H9 (cell line): ENCODE measurements around the gene RCAN2. TPM values are rescaled to one million over a fixed set of nuclear protein-coding genes. Genes with fewer than 3 reads are reported as not detected.

ENCODE experiments used
- DNase-seq: peaks from one replicate; pipeline ENCODE4 v3.0.0-alpha.2; 2017
- H2AFZ ChIP-seq: one replicate; pipeline ENCODE4 v1.6.1; 2013; ENCODE audit warnings: mild to moderate bottlenecking, low read length, control low read depth, moderate library complexity
- H2AK5ac ChIP-seq: 2 replicates; pipeline ENCODE4 v1.6.1; 2013; ENCODE audit warnings: low read length, control low read depth, mixed read lengths; ENCODE audit not compliant: insufficient read length
- H2BK120ac ChIP-seq: one replicate; pipeline ENCODE4 v1.6.1; 2013; ENCODE audit warnings: low read depth, mild to moderate bottlenecking, low read length, control low read depth, inconsistent platforms; ENCODE audit not compliant: poor library complexity, severe bottlenecking
- H2BK12ac ChIP-seq: 2 replicates; pipeline ENCODE4 v1.6.1; 2013; ENCODE audit warnings: low read length, control low read depth, mixed read lengths, low read depth; ENCODE audit not compliant: insufficient read length
- H2BK15ac ChIP-seq: 2 replicates; pipeline ENCODE4 v1.6.1; 2013; ENCODE audit warnings: low read depth, low read length, control low read depth
- H2BK20ac ChIP-seq: one replicate; pipeline ENCODE4 v1.6.1; 2013; ENCODE audit warnings: low read depth, mild to moderate bottlenecking, low read length, control low read depth, inconsistent platforms; ENCODE audit not compliant: poor library complexity, severe bottlenecking
- H2BK5ac ChIP-seq: 2 replicates; pipeline ENCODE4 v1.6.1; 2013; ENCODE audit warnings: low read length, control low read depth, mixed read lengths; ENCODE audit not compliant: insufficient read length
- H3K14ac ChIP-seq: 2 replicates; pipeline ENCODE4 v1.6.1; 2013; ENCODE audit warnings: low read length, control low read depth; ENCODE audit not compliant: insufficient read depth
- H3K18ac ChIP-seq: 2 replicates; pipeline ENCODE4 v1.6.1; 2013; ENCODE audit warnings: low read depth, mild to moderate bottlenecking, mixed read lengths, low read length, control low read depth; ENCODE audit not compliant: insufficient read length
- H3K23ac ChIP-seq: 2 replicates; pipeline ENCODE4 v1.6.1; 2013; ENCODE audit warnings: low read length, control low read depth, mixed read lengths, low read depth; ENCODE audit not compliant: insufficient read length
- H3K23me2 ChIP-seq: 2 replicates; pipeline ENCODE4 v1.6.1; 2013; ENCODE audit warnings: low read depth, mild to moderate bottlenecking, mixed read lengths, low read length, control low read depth; ENCODE audit not compliant: insufficient read length, poor library complexity, severe bottlenecking
- H3K27ac ChIP-seq: 2 replicates; pipeline ENCODE4 v1.5.1; 2013; ENCODE audit warnings: low read length, control low read depth, mixed read lengths, low read depth; ENCODE audit not compliant: insufficient read length
- H3K27me3 ChIP-seq: 2 replicates; pipeline ENCODE4 v1.6.1; 2013; ENCODE audit warnings: low read length, control low read depth, inconsistent platforms; ENCODE audit not compliant: insufficient read depth
- H3K4ac ChIP-seq: 2 replicates; pipeline ENCODE4 v1.6.1; 2013; ENCODE audit warnings: low read depth, mild to moderate bottlenecking, control low read depth, inconsistent platforms, low read length, moderate library complexity
- H3K4me1 ChIP-seq: 2 replicates; pipeline ENCODE4 v1.6.1; 2013; ENCODE audit warnings: low read length, control low read depth, inconsistent platforms; ENCODE audit not compliant: insufficient read depth
- H3K4me2 ChIP-seq: 2 replicates; pipeline ENCODE4 v1.6.1; 2013; ENCODE audit warnings: low read length, control low read depth, mixed read lengths; ENCODE audit not compliant: insufficient read length, insufficient read depth
- H3K56ac ChIP-seq: 2 replicates; pipeline ENCODE4 v1.6.1; 2013; ENCODE audit warnings: low read depth, mild to moderate bottlenecking, mixed read lengths, low read length, control low read depth; ENCODE audit not compliant: insufficient read length
- H3K79me1 ChIP-seq: 2 replicates; pipeline ENCODE4 v1.6.1; 2013; ENCODE audit warnings: low read depth, mild to moderate bottlenecking, moderate library complexity, low read length, control low read depth, inconsistent platforms; ENCODE audit not compliant: insufficient read depth, poor library complexity, severe bottlenecking
- H3K79me2 ChIP-seq: 2 replicates; pipeline ENCODE4 v1.6.1; 2013; ENCODE audit warnings: low read length, control low read depth, inconsistent platforms; ENCODE audit not compliant: insufficient read depth
- H3K9ac ChIP-seq: 2 replicates; pipeline ENCODE4 v1.6.1; 2013; ENCODE audit warnings: low read length, control low read depth, mixed read lengths; ENCODE audit not compliant: insufficient read length; ENCODE audit errors: extremely low read depth
- H3K9me3 ChIP-seq: one replicate; pipeline ENCODE4 v1.6.1; 2013; ENCODE audit warnings: low read depth, low read length, inconsistent platforms; ENCODE audit not compliant: control insufficient read depth
- H3T11ph ChIP-seq: one replicate; pipeline ENCODE4 v1.6.1; 2013; ENCODE audit warnings: mild to moderate bottlenecking, low read length, control low read depth, inconsistent platforms
- H4K20me1 ChIP-seq: one replicate; pipeline ENCODE4 v1.6.1; 2013; ENCODE audit not compliant: control insufficient read depth, insufficient read length, insufficient read depth
- H4K5ac ChIP-seq: 2 replicates; pipeline ENCODE4 v1.6.1; 2013; ENCODE audit warnings: low read depth, mild to moderate bottlenecking, mixed read lengths, low read length, control low read depth; ENCODE audit not compliant: insufficient read length
- H4K8ac ChIP-seq: replicated peaks from 2 replicates; pipeline ENCODE4 v1.6.1; 2013; ENCODE audit warnings: low read length, control low read depth, mixed read lengths, low read depth; ENCODE audit not compliant: insufficient read length
- H4K91ac ChIP-seq: 2 replicates; pipeline ENCODE4 v1.6.1; 2013; ENCODE audit warnings: low read depth, mild to moderate bottlenecking, moderate library complexity, mixed read lengths, low read length, control low read depth; ENCODE audit not compliant: insufficient read length
- H3K27ac Mint-ChIP-seq, 3 experiments: 2 replicates in 2 of 3; 3 replicates in 1 of 3; pipeline ENCODE4 v1.8.0; 2020 to 2021; ENCODE audit warnings: mixed read lengths in 3 of 3, mild to moderate bottlenecking in 1 of 3, moderate library complexity in 1 of 3
- H3K27me3 Mint-ChIP-seq: 2 replicates; pipeline ENCODE4 v1.8.0; 2021; ENCODE audit warnings: low read depth, mild to moderate bottlenecking, moderate library complexity, mixed read lengths
- H3K36me3 Mint-ChIP-seq, 3 experiments: 2 replicates in 2 of 3; 3 replicates in 1 of 3; pipeline ENCODE4 v1.8.0; 2020 to 2021; ENCODE audit warnings: low read depth in 3 of 3, mixed read lengths in 3 of 3; ENCODE audit not compliant: insufficient read depth in 1 of 3
- H3K4me1 Mint-ChIP-seq, 2 experiments: 2 replicates each; pipeline ENCODE4 v1.8.0; 2020; ENCODE audit warnings: mixed read lengths in 2 of 2
- H3K4me3 Mint-ChIP-seq, 2 experiments: 2 replicates in 1 of 2; 3 replicates in 1 of 2; pipeline ENCODE4 v1.8.0; 2020 to 2021; ENCODE audit warnings: mild to moderate bottlenecking in 2 of 2, mixed read lengths in 2 of 2, moderate library complexity in 1 of 2
- H3K9me3 Mint-ChIP-seq, 2 experiments: 2 replicates in 1 of 2; 3 replicates in 1 of 2; pipeline ENCODE4 v1.8.0; 2020; ENCODE audit warnings: mild to moderate bottlenecking in 2 of 2, mixed read lengths in 2 of 2, moderate library complexity in 1 of 2
- CTCF ChIP-seq: fragments of 200-600 bp; sonication (generic); conservative IDR thresholded peaks from 3 replicates; pipeline ENCODE4 v1.8.0; 2021; ENCODE audit warnings: antibody characterized with exemption, mild to moderate bottlenecking
- WGBS: extraction: QIAGEN DNeasy Blood & Tissue Kit; methylation state at CpG from one replicate; pipeline ENCODE4 v1.1.7; 2013; ENCODE audit warnings: missing lambda C conversion rate, low lambda C conversion rate, mixed read lengths; ENCODE audit not compliant: insufficient read length; ENCODE audit errors: extremely low coverage; 5-methylcytosine and 5-hydroxymethylcytosine counted together
- total RNA-seq: library from RNA; stranded (reverse); gene quantifications from 2 replicates; pipeline ENCODE4 v1.2.1, GENCODE V29; 2021

The RCAN2 gene
- total RNA-seq, 1 experiment from 2014 or later, result 3.0 TPM

- Histone ChIP-seq H3K4me2 (no peak overlapping the region), H3K23me2 (no peaks in the 10 kb centered on the region), H4K91ac (no peak overlapping the region), H3K4me1 (no peaks in the 10 kb centered on the region; the same call in 1 of the 2 replicates), H3K27me3 (no peaks in the 10 kb centered on the region), H2BK15ac (no peak overlapping the region), H2BK12ac (no peak overlapping the region), H3K79me1 (no peaks in the 10 kb centered on the region), H3K4ac (no peak overlapping the region), H3K56ac (no peak overlapping the region), H3T11ph (no peak overlapping the region), H2BK5ac (no peak overlapping the region), H3K23ac (no peak overlapping the region), H2BK120ac (no peak overlapping the region), H3K14ac (no peak overlapping the region), H4K8ac (no peak overlapping the region), H4K5ac (no peak overlapping the region), H2AFZ (no peak overlapping the region), H3K9me3 (no peaks in the 10 kb centered on the region), H2AK5ac (no peak overlapping the region), H3K9ac (no peak overlapping the region), H3K79me2 (no peaks in the 10 kb centered on the region), H4K20me1 (no peaks in the 10 kb centered on the region), H2BK20ac (no peak overlapping the region), H3K18ac (no peak overlapping the region), H3K27ac (no peak overlapping the region)
- no peak overlapping the region for H3K27ac Mint-ChIP-seq
- no peak for TF ChIP-seq CTCF
- no CpG with 5 or more reads among the region's 21 CpGs for WGBS
- H3K4me1 Mint-ChIP-seq, result peaks cover 8 to 10% of the 10 kb centered on the region in 2 experiments
- no peak for DNase-seq
- no peak overlapping the region for H3K4me3 Mint-ChIP-seq
- H3K27me3 Mint-ChIP-seq, result peaks cover 2% of the 10 kb centered on the region; the same call in 1 of the 2 replicates
- no peaks in the 10 kb centered on the region for H3K36me3 Mint-ChIP-seq
- H3K9me3 Mint-ChIP-seq, result no peaks in the 10 kb centered on the region
These were observed 165.4 kb downstream of the RCAN2 start for GRCh38 chr6:46325561-46326530.
